NCI-H2107 treated with DMSO at 0.1 percent for 48 hours (cell line): ENCODE measurements around the gene ZBTB40.

Experiments used
- DNase-seq: peaks from one replicate; lab custom pipeline; 2025; ENCODE audit not compliant: unreplicated experiment; lab: John Stamatoyannopoulos, UW

Gene ZBTB40

GRCh38 chr1:22527555-22528296 lies 76.1 kb downstream of the ZBTB40 start:
- DNase-seq, result no peak

DNA sequence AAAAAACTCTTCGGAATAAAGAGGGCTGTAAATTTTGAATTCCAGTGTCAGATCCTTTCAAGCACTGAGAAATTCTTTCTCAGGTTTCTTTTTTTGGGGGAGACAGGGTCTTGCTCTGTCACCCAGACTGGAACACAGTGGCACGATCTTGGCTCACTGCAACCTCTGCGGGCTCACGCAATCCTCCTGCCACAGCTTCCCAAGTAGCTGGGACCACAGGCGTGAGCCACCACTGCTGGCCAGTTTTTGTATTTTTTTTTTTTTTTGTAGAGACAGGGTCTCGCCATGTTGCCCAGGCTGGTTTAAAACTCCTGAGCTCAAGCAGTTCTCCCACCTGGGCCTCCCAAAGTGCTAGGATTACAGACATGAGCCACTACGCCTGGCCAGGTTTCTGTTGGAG lies 76.8 kb downstream of the ZBTB40 start:
- no peak for DNase-seq

GRCh38 chr1:22529901-22530621 lies 78.4 kb downstream of the ZBTB40 start:
- DNase-seq, result no peak

GRCh38 chr1:22530715-22531114 lies 79.1 kb downstream of the ZBTB40 start:
- no peak for DNase-seq

DNA sequence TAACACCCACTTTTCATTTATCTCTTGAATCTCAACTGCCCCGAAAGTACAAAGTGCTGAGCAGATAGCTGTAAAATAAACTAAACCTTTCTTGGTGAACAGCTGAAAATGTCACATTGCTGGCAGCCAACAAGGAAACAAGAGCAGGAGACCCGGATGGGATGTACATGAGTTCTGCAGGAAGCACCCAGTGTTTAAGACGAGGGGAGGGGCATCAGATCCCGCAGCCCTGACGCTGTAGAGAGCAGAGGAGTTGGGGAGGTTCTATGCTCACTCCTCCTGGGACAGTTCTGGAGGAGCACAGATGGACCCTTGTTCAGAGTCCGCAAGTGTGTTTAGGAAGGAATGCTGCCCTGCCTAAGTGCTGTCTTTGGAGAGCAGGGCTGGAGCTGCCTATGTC lies 79.6 kb downstream of the ZBTB40 start:
- DNase-seq, result no peak

GRCh38 chr1:22533244-22533895 lies 81.7 kb downstream of the ZBTB40 start:
- DNase-seq, result no peak

DNA sequence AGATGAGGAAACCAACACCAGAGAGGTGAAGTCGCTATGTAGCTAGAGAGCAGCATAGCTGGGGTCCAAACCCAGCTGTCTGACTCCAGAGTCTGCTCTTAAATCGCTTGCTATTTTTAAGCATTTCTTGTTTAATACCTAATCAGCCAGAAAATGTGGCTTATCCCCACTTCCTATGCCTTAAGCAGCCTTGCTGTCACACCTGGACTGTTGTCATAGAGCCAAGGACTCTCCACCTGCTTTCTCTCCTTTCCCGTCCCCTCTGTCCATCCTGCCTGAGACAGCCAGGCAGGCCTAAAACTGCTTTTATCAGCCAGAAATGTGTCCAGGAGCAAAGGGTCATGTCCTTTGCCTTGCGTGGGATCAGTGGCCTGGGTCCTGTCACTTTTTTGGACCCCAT lies 83.3 kb downstream of the ZBTB40 start:
- no peak for DNase-seq

DNA sequence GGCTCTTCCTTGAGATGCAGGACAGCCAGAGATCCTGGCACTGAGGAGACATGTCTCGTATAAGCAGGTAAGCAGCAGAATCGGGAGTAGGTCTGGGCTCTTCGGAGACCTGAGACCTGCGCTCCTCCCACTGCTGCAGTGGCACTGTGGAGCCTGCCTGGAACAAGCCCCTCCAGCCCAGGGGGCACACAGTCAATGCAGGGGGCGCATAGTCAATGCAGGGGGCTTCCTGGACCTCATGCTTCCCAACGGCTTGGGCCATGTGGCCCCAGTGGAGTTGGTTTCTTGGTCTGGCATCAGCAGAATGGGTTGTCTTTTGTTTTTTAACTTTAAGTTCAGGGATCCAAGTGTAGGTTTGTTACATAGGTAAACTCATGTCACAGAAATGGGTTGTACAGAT lies 83.7 kb downstream of the ZBTB40 start:
- DNase-seq, result no peak

- no peak for DNase-seq
These were observed 84.9 kb downstream of the ZBTB40 start for GRCh38 chr1:22536506-22536905.

DNA sequence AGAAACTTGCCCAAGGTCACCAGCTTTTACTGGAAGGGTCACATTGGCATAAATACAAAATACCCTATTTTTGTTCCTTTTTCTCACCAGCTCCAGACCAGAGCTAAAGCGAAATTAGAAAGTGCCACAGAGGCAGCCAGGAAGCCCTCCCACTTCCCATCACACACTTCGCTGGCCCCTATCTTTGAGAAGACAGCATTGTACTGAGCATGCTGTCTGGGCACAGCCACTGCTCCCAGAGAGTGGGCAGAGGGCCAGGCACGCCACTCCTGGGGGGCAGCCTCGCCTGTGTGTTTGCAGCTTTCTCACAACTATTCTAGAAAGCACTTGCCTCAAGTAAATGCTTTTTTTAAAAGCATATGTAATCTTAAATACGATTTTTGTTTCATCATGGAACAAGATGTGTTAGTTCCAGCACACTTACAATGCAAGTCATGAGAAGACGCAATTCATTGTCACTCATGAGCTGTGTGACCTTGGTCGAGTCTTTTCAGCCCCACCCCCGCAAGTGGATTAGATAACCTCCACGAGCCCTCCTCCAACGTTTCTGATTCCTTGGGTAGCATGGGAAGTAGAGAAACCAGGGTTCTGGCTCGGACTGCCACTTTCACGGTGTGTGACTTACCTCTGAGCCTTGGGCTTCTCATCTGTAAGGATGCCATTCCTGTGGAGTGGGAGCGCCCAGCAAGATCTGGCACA lies 85.9 kb downstream of the ZBTB40 start:
- no peak for DNase-seq

GRCh38 chr1:22539510-22540118 lies 88.0 kb downstream of the ZBTB40 start:
- no peak for DNase-seq

DNA sequence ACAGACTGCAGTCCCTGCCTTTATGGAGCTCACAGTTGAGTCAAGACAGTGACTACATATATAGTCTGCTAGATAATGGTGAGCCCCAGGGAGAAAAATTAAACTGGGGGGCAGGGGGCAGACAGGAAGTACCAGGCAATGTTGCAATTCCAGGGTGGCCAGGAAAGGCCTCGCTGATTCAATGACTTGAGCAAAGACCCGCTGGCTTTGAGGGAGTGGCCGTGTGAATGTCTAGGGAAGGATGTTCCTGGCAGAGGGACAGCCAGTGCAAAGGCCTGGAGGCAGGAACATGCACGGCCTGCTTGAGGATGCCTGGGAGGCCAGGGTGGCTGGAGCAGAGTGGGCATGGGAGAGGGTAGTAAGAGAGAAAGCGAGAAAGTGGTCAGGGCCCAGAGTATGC lies 88.7 kb downstream of the ZBTB40 start:
- DNase-seq, result no peak

- no peak for DNase-seq
These were observed 91.2 kb downstream of the ZBTB40 start for GRCh38 chr1:22542886-22543285.

DNA sequence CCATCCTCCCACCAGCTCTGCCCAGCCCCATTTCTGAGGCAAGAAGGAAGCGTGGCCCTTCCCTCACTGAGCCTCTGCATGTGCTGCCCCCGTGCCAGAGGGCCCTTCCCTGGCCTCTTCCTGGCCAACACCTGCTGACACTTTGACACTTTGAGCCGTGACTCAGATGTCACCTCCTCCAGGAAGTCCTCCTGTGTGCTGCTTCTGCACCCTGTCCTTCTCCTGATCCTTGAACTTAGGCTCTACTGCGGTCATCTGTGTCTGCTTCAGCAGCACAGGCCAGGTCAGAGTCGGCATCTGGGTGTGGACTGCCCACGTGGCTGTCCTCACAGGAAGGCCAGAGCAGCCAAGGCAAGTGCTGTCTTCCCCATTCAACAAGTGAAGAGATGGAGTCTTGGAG lies 92.0 kb downstream of the ZBTB40 start:
- DNase-seq, result no peak

GRCh38 chr1:22544606-22545005 lies 93.0 kb downstream of the ZBTB40 start:
- no peak for DNase-seq

DNA sequence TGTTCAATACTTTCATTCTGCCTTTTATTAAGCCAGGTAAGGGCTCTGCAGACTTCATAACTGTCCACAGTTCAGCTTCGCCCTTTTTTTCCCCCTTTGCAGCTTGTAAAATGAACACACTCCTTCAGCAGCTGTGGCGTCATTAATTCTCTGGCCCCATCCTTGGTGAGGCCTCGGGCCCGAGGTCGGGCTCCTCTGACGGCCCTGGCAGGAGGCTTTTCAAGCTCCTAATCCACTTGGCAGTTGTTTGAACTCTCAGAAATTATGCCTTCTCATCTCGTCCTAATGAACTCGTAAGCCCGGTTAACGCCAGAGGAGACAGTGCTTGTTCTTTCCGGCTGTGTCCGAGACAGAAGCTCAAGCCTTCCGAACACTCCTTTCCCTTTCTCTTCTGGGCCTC lies 93.5 kb downstream of the ZBTB40 start:
- DNase-seq, result no peak

- no peak for DNase-seq
These were observed 95.7 kb downstream of the ZBTB40 start for GRCh38 chr1:22547186-22547817.

DNA sequence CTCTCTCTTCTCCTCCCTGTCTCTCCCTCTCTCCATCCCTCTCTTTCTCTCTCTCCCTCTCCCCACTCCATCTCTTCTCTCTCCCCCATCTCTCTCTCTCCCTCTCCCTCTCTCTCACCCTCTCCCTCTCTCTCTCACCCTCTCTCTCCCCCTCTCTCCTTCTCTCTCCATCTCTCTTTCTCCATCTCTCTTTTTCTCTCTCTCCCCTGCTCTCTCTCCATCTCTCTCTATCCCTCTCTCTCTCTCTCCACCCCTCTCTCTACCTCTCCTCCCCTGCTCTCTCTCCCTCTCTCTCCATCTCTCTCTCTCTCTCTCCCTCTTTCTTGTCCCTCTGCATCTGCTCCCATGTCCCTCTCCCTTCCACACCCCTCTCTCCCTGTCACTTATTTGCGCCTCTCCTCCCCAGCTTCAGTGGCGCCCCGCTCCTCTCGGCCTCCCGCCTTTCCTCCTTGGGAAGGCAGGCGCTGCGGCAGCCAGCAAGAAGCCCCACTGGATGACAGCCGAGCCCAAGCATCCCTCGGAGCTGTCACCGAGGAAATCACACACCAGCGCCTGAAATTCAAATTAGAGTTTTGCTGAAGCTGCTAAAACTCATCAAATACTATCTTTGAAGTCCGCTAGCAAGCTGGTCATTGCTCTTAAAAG lies 96.3 kb downstream of the ZBTB40 start:
- no peak for DNase-seq

DNA sequence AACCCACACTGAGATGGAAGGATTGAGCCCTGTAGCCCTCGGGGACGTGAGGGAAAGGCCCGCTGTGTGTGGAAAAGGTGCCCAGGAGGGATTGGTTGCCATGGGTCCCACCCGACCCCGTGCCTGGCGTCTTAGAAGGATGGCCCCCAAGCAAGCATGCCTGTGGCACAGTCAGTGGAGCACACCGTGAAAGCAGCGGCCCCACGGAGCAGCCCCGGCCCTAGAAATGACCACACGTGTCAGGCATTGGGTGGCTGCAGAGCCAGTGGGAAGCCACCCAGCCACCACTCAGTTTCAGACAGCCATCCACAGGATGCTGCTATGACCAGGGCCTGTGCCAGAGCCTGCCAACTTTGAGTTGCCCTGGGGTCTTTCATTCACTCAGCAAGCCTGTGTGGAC lies 98.4 kb downstream of the ZBTB40 start:
- DNase-seq, result no peak

DNA sequence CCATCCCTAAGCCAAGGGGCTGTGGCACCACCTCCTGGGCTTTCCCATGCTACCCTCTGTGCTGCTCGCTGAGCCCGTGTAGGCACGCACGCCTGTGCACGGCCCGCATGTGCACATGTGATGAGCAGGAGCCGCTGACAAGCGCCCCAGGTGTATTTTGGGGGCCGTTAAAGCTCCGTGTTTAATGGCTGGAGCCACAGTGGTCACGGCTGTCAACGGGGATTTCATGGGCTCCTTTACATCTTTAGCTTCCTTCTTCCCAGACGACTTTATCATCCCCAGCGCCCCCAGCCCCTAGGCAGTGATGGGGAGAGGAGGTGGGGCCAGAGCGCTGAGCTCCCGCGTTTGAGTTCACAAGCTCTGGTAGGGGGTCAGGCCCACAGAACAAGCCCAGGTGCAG lies 99.9 kb downstream of the ZBTB40 start:
- DNase-seq, result no peak
